ENCODE results near the gene ARPC1B.

- TF ChIP-seq CTCF (IDR thresholded peaks at IDR 0.05) (no peak), POLR2AphosphoS5 (IDR thresholded peaks at IDR 0.05) (no peak), POLR2A (IDR thresholded peaks at IDR 0.05) (no peak)
These were observed 44.9 kb downstream of the ARPC1B start for GRCh38 chr7:99419323-99420021.

Measured in prostate gland (tissue), 2 donors.